Right lobe of liver (tissue), 4 donors: ENCODE results near the gene AGFG2.
A peak's percentile ranks its signal among the peaks of the same experiment; 100 is the strongest.

Experiments
- POLR2A ChIP-seq: fragments of 450-650 bp; IDR thresholded peaks from one replicate; pipeline ENCODE4 v1.6.1; 2017; ENCODE audit warnings: antibody characterized with exemption, mild to moderate bottlenecking
- TF ChIP-seq, protein P1 (sequence below), 4 donors: fragments of 200-600 bp in 3 of 4; fragments of 450-650 bp in 1 of 4; IDR thresholded peaks; one replicate each; pipeline versions ENCODE4 v1.5.1 to v1.8.0; 2016 to 2022; ENCODE audit warnings: antibody characterized with exemption in 4 of 4, mild to moderate bottlenecking in 2 of 4
- donor health status: DM: no; HTN: no; CAD: no.
- donor health status: DM: no; HTN: no; CAD: no.
- donor health status: DM: no; HTN: yes; CAD: no.

DNA sequence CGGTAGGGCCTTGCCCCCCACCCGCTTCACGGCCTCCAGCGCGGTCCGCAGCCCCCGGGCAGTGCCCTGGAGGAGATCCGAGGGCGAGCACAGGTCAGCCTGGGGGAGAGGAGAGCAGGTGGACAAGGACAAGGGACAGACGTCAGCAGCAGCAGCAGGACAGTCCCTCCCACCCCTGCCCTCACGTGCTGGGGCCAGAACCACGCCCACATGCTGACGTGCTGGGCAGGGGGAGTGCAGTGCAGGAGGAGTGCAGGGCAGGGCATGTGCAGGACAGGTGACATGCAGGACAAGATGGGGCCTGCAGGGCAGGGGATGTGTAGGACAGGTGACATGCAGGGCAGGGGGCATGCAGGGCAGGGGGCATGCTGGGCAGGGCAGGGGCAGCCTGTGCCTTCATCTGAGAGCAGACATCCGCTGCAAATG is 36.2 kb downstream of the AGFG2 start:
- TF ChIP-seq POLR2A, result peak; percentile 33
- TF ChIP-seq, protein P1, sequence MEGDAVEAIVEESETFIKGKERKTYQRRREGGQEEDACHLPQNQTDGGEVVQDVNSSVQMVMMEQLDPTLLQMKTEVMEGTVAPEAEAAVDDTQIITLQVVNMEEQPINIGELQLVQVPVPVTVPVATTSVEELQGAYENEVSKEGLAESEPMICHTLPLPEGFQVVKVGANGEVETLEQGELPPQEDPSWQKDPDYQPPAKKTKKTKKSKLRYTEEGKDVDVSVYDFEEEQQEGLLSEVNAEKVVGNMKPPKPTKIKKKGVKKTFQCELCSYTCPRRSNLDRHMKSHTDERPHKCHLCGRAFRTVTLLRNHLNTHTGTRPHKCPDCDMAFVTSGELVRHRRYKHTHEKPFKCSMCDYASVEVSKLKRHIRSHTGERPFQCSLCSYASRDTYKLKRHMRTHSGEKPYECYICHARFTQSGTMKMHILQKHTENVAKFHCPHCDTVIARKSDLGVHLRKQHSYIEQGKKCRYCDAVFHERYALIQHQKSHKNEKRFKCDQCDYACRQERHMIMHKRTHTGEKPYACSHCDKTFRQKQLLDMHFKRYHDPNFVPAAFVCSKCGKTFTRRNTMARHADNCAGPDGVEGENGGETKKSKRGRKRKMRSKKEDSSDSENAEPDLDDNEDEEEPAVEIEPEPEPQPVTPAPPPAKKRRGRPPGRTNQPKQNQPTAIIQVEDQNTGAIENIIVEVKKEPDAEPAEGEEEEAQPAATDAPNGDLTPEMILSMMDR (IDR thresholded peaks at IDR 0.05), result peak in 1 of 4 donors; percentile 8
